GM12878 (cell line): ENCODE results near the gene ANTXR1.

ENCODE experiments used
- ATF3 ChIP-seq: IDR thresholded peaks from 2 replicates; pipeline ENCODE4 v1.6.1; 2011; ENCODE audit warnings: low read depth, mild to moderate bottlenecking, low read length, moderate library complexity, borderline replicate concordance; ENCODE audit errors: extremely low read depth
- BHLHE40 ChIP-seq, 2 experiments: fragments of 450-650 bp in 1 of 2; IDR thresholded peaks; 2 replicates each; pipeline ENCODE4 v1.6.1; 2011 to 2017; ENCODE audit warnings: low read depth in 2 of 2, borderline replicate concordance in 1 of 2, improper control_type of control experiment in 1 of 2, low read length in 1 of 2, mild to moderate bottlenecking in 1 of 2
- CHD4 ChIP-seq: fragments of 200-600 bp; sonication (generic); IDR thresholded peaks from 2 replicates; pipeline ENCODE4 v1.6.1; 2016; ENCODE audit warnings: mild to moderate bottlenecking
- E2F8 ChIP-seq: fragments of 450-650 bp; IDR thresholded peaks from 2 replicates; pipeline ENCODE4 v1.6.1; 2018; ENCODE audit warnings: mild to moderate bottlenecking, low read depth, moderate library complexity; ENCODE audit not compliant: partially characterized antibody
- EZH2 ChIP-seq: IDR thresholded peaks from 2 replicates; pipeline ENCODE4 v1.6.1; 2012; ENCODE audit warnings: low read depth, mild to moderate bottlenecking, control low read depth, inconsistent platforms, low read length, borderline replicate concordance; ENCODE audit not compliant: control insufficient read depth
- MYC ChIP-seq: IDR thresholded peaks from 2 replicates; pipeline ENCODE4 v1.6.1; 2011; ENCODE audit warnings: mild to moderate bottlenecking, low read length, moderate library complexity, inconsistent platforms; ENCODE audit not compliant: insufficient read depth, insufficient replicate concordance, insufficient read length, severe bottlenecking
- POLR2A ChIP-seq: IDR thresholded peaks from 2 replicates; pipeline ENCODE4 v1.6.1; 2011; ENCODE audit warnings: low read depth, mild to moderate bottlenecking, low read length
- SPI1 ChIP-seq: IDR thresholded peaks from 2 replicates; pipeline ENCODE4 v1.6.1; 2011; ENCODE audit warnings: low read depth, mild to moderate bottlenecking, low read length, moderate library complexity, borderline replicate concordance; ENCODE audit not compliant: insufficient read depth
- TF ChIP-seq, protein P1 (sequence below), 3 experiments: IDR thresholded peaks in 2 of 3; conservative IDR thresholded peaks in 1 of 3; 2 replicates each; pipeline ENCODE4 v1.5.1; 2011; ENCODE audit warnings: low read depth in 3 of 3, low read length in 3 of 3, mild to moderate bottlenecking in 3 of 3, control low read depth in 2 of 3, moderate library complexity in 2 of 3, inconsistent platforms in 1 of 3, mixed read lengths in 1 of 3; ENCODE audit not compliant: control insufficient read depth in 2 of 3, insufficient read depth in 1 of 3; ENCODE audit errors: extremely low read depth in 1 of 3
- TF ChIP-seq, protein P2 (sequence below): fragments of 450-650 bp; IDR thresholded peaks from 2 replicates; pipeline ENCODE4 v1.6.1; 2017; ENCODE audit warnings: antibody characterized with exemption, mild to moderate bottlenecking, moderate library complexity

- TF ChIP-seq POLR2A = no peak
- TF ChIP-seq CHD4 = no peak
- no peak for TF ChIP-seq E2F8
- no peak for TF ChIP-seq SPI1
- TF ChIP-seq, protein P1, sequence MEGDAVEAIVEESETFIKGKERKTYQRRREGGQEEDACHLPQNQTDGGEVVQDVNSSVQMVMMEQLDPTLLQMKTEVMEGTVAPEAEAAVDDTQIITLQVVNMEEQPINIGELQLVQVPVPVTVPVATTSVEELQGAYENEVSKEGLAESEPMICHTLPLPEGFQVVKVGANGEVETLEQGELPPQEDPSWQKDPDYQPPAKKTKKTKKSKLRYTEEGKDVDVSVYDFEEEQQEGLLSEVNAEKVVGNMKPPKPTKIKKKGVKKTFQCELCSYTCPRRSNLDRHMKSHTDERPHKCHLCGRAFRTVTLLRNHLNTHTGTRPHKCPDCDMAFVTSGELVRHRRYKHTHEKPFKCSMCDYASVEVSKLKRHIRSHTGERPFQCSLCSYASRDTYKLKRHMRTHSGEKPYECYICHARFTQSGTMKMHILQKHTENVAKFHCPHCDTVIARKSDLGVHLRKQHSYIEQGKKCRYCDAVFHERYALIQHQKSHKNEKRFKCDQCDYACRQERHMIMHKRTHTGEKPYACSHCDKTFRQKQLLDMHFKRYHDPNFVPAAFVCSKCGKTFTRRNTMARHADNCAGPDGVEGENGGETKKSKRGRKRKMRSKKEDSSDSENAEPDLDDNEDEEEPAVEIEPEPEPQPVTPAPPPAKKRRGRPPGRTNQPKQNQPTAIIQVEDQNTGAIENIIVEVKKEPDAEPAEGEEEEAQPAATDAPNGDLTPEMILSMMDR (IDR thresholded peaks at IDR 0.05 in 2 of 3, conservative IDR thresholded peaks at IDR 0.05 in 1 of 3; ENCODE audit: control insufficient read depth in 2 of 3, extremely low read depth in 1 of 3, insufficient read depth in 1 of 3, low read depth in 3 of 3, low read length in 3 of 3) = no peak
- TF ChIP-seq EZH2 = no peak
- no peak for TF ChIP-seq ATF3
- no peak for TF ChIP-seq BHLHE40 (IDR thresholded peaks at IDR 0.05; ENCODE audit: borderline replicate concordance in 1 of 2, low read depth in 2 of 2, low read length in 1 of 2)
- no peak for TF ChIP-seq MYC
- TF ChIP-seq, protein P2, sequence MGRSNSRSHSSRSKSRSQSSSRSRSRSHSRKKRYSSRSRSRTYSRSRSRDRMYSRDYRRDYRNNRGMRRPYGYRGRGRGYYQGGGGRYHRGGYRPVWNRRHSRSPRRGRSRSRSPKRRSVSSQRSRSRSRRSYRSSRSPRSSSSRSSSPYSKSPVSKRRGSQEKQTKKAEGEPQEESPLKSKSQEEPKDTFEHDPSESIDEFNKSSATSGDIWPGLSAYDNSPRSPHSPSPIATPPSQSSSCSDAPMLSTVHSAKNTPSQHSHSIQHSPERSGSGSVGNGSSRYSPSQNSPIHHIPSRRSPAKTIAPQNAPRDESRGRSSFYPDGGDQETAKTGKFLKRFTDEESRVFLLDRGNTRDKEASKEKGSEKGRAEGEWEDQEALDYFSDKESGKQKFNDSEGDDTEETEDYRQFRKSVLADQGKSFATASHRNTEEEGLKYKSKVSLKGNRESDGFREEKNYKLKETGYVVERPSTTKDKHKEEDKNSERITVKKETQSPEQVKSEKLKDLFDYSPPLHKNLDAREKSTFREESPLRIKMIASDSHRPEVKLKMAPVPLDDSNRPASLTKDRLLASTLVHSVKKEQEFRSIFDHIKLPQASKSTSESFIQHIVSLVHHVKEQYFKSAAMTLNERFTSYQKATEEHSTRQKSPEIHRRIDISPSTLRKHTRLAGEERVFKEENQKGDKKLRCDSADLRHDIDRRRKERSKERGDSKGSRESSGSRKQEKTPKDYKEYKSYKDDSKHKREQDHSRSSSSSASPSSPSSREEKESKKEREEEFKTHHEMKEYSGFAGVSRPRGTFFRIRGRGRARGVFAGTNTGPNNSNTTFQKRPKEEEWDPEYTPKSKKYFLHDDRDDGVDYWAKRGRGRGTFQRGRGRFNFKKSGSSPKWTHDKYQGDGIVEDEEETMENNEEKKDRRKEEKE = no peak
Measured at GRCh38 chr2:69020496-69021426, 7.8 kb downstream of the ANTXR1 start.
